SU-DHL-6 (cell line): ENCODE results near the gene IDI2.

Source experiments
- CTCF ChIP-seq: fragments of 200-600 bp; sonication (generic); IDR thresholded peaks from one replicate; pipeline ENCODE4 v1.5.1; 2017; ENCODE audit warnings: antibody characterized with exemption, mild to moderate bottlenecking, low read length, moderate library complexity; ENCODE audit not compliant: insufficient read depth, poor library complexity, severe bottlenecking
- EZH2phosphoT487 ChIP-seq: fragments of 200-600 bp; sonication (generic), shearing (Covaris generic); conservative IDR thresholded peaks from 2 replicates; pipeline ENCODE4 v1.6.1; 2018; ENCODE audit warnings: mild to moderate bottlenecking, antibody characterized with exemption, low read length, moderate library complexity, mixed read lengths

GRCh38 chr10:1047937-1048336 is 22.3 kb upstream of the IDI2 start:
- no peak for TF ChIP-seq CTCF
- no peak for TF ChIP-seq EZH2phosphoT487
